K562 (cell line): ENCODE data around the gene LMOD1. TPM values are rescaled to one million over a fixed set of nuclear protein-coding genes. Genes with fewer than 3 reads are reported as not detected.

Source experiments
- CBX3 ChIP-seq, 2 experiments: IDR thresholded peaks; 1 replicate in 1 of 2; 2 replicates in 1 of 2; pipeline ENCODE4 v1.6.1; 2012; ENCODE audit warnings: inconsistent platforms in 2 of 2, low read length in 2 of 2, borderline replicate concordance in 1 of 2, control low read depth in 1 of 2
- CHD4 ChIP-seq: fragments of 200-600 bp; sonication (generic); IDR thresholded peaks from 3 replicates; pipeline ENCODE4 v1.6.1; 2012; ENCODE audit warnings: low read depth, mild to moderate bottlenecking, mixed read lengths, low read length, inconsistent platforms; ENCODE audit not compliant: insufficient read depth, insufficient replicate concordance, poor library complexity, severe bottlenecking
- DIDO1 ChIP-seq: fragments of 450-650 bp; IDR thresholded peaks from 2 replicates; pipeline ENCODE4 v1.6.1; 2016; ENCODE audit warnings: low read depth, missing biosample characterization, missing genetic modification characterization
- GTF2F1 ChIP-seq: IDR thresholded peaks from 2 replicates; pipeline ENCODE4 v1.6.1; 2011; ENCODE audit warnings: low read depth, low read length, improper control_type of control experiment
- OTX1 ChIP-seq: fragments of 450-650 bp; formaldehyde crosslinking; IDR thresholded peaks from 2 replicates; pipeline ENCODE4 v1.4.0; 2022; ENCODE audit warnings: mild to moderate bottlenecking
- polyA plus RNA-seq, 8 experiments: library from polyadenylated mRNA; depleted of rRNA in 4 of 8; stranded (reverse) in 5 of 8; unstranded in 3 of 8; fragments of >200 nt; fragmentation: Nextera tagmentation in 2 of 8; fragmentation: Illumina TruSeq in 1 of 8; extraction: Ambion mirVana in 2 of 8; extraction: Trizol in 1 of 8; gene quantifications; 2 replicates each; pipeline versions ENCODE4 v1.2.1 to v1.2.3, GENCODE V29; 2011 to 2014; ENCODE audit warnings: inconsistent platforms in 1 of 8, missing spikeins in 1 of 8
- total RNA-seq, 7 experiments: library from RNA; depleted of rRNA in 6 of 7; stranded (reverse); fragments of >200 nt in 6 of 7; fragmentation: Illumina TruSeq in 2 of 7; extraction: Trizol in 2 of 7; gene quantifications; 2 replicates each; pipeline versions ENCODE4 v1.2.1 to v1.2.3, GENCODE V29; 2011 to 2021; ENCODE audit warnings: low replicate concordance in 1 of 7
- TF ChIP-seq, protein P1 (sequence below), 2 experiments: fragments of 450-650 bp in 1 of 2; sonication (generic) in 1 of 2; formaldehyde crosslinking in 1 of 2; IDR thresholded peaks; 2 replicates each; pipeline versions ENCODE4 v1.7.1 to v1.9.0; 2016 to 2022; ENCODE audit warnings: inconsistent platforms in 1 of 2, mild to moderate bottlenecking in 1 of 2, missing genetic modification reagents in 1 of 2
- TF ChIP-seq, protein P2 (sequence below): fragments of 450-650 bp; IDR thresholded peaks from 2 replicates; pipeline ENCODE4 v1.6.1; 2016; ENCODE audit warnings: low read depth

LMOD1 gene
- total and polyA plus RNA-seq, 9 of the 15 experiments (the other 6 are each of a cell fraction or from before 2014, with no cell fraction given): 0.03 to 0.54 (median 0.38) TPM; not detected in 1

DNA sequence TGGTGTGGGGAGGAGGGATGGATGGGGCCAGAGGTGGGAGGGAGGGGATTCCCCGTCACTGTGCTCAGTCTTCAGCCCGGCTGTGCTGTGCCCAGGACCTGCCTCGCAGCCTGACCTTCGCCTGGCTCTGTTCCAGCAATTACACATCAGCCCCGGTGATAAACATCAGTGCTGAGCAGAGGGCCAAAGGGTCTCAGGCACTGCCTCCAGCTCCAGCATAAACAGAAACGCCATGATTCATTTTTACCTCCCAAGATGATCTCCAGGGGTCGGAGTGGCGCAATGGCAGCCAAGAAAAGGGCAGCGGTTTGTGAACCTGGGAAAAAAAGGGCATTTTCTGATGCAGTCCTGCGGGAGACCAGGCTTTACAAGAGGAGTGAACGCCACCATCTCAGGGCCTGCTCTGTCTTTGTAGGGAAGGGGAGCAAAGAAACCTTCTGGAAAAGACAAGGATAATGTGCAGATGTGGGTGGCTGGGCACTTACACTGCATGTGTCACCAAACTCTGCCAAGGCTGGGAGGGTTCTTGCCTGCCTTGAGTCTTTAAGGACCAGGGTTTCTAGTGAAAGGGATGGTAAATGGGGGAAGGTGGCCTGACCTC lies 29.6 kb downstream of the LMOD1 start (continued):
- TF ChIP-seq, protein P1, sequence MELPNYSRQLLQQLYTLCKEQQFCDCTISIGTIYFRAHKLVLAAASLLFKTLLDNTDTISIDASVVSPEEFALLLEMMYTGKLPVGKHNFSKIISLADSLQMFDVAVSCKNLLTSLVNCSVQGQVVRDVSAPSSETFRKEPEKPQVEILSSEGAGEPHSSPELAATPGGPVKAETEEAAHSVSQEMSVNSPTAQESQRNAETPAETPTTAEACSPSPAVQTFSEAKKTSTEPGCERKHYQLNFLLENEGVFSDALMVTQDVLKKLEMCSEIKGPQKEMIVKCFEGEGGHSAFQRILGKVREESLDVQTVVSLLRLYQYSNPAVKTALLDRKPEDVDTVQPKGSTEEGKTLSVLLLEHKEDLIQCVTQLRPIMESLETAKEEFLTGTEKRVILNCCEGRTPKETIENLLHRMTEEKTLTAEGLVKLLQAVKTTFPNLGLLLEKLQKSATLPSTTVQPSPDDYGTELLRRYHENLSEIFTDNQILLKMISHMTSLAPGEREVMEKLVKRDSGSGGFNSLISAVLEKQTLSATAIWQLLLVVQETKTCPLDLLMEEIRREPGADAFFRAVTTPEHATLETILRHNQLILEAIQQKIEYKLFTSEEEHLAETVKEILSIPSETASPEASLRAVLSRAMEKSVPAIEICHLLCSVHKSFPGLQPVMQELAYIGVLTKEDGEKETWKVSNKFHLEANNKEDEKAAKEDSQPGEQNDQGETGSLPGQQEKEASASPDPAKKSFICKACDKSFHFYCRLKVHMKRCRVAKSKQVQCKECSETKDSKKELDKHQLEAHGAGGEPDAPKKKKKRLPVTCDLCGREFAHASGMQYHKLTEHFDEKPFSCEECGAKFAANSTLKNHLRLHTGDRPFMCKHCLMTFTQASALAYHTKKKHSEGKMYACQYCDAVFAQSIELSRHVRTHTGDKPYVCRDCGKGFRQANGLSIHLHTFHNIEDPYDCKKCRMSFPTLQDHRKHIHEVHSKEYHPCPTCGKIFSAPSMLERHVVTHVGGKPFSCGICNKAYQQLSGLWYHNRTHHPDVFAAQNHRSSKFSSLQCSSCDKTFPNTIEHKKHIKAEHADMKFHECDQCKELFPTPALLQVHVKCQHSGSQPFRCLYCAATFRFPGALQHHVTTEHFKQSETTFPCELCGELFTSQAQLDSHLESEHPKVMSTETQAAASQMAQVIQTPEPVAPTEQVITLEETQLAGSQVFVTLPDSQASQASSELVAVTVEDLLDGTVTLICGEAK (IDR thresholded peaks at IDR 0.05): no peak
- TF ChIP-seq, protein P1 (CRISPR knock-in tag; IDR thresholded peaks at IDR 0.05): no peak
- TF ChIP-seq CBX3 (IDR thresholded peaks at IDR 0.05; ENCODE audit: borderline replicate concordance in 1 of 2, low read length in 2 of 2): no peak
- TF ChIP-seq CHD4: no peak
- no peak for TF ChIP-seq GTF2F1
- no peak for TF ChIP-seq DIDO1 (tag)
- TF ChIP-seq OTX1 (CRISPR knock-in tag): no peak
- TF ChIP-seq, protein P2, sequence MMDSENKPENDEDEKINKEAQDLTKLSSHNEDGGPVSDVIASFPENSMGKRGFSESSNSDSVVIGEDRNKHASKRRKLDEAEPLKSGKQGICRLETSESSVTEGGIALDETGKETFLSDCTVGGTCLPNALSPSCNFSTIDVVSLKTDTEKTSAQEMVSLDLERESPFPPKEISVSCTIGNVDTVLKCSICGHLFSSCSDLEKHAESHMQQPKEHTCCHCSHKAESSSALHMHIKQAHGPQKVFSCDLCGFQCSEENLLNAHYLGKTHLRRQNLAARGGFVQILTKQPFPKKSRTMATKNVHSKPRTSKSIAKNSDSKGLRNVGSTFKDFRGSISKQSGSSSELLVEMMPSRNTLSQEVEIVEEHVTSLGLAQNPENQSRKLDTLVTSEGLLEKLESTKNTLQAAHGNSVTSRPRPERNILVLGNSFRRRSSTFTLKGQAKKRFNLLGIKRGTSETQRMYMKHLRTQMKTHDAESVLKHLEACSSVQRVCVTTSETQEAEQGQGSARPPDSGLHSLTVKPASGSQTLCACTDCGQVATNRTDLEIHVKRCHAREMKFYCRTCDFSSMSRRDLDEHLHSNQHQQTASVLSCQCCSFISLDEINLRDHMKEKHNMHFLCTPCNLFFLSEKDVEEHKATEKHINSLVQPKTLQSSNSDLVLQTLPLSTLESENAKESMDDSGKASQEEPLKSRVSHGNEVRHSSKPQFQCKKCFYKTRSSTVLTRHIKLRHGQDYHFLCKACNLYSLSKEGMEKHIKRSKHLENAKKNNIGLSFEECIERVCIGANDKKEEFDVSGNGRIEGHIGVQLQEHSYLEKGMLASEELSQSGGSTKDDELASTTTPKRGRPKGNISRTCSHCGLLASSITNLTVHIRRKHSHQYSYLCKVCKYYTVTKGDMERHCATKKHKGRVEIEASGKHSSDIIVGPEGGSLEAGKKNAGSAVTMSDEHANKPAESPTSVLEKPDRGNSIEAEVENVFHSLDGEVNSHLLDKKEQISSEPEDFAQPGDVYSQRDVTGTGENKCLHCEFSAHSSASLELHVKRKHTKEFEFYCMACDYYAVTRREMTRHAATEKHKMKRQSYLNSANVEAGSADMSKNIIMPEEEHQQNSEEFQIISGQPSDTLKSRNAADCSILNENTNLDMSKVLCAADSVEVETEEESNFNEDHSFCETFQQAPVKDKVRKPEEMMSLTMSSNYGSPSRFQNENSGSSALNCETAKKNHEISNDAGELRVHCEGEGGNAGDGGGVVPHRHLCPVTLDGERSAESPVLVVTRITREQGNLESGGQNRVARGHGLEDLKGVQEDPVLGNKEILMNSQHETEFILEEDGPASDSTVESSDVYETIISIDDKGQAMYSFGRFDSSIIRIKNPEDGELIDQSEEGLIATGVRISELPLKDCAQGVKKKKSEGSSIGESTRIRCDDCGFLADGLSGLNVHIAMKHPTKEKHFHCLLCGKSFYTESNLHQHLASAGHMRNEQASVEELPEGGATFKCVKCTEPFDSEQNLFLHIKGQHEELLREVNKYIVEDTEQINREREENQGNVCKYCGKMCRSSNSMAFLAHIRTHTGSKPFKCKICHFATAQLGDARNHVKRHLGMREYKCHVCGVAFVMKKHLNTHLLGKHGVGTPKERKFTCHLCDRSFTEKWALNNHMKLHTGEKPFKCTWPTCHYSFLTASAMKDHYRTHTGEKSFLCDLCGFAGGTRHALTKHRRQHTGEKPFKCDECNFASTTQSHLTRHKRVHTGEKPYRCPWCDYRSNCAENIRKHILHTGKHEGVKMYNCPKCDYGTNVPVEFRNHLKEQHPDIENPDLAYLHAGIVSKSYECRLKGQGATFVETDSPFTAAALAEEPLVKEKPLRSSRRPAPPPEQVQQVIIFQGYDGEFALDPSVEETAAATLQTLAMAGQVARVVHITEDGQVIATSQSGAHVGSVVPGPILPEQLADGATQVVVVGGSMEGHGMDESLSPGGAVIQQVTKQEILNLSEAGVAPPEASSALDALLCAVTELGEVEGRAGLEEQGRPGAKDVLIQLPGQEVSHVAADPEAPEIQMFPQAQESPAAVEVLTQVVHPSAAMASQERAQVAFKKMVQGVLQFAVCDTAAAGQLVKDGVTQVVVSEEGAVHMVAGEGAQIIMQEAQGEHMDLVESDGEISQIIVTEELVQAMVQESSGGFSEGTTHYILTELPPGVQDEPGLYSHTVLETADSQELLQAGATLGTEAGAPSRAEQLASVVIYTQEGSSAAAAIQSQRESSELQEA: no peak
